Lung (tissue), 12 donors: ENCODE data around the gene MSANTD7. TPM values are rescaled to one million over a fixed set of nuclear protein-coding genes. Genes with fewer than 3 reads are reported as not detected.

ENCODE experiments used
- ATAC-seq: fragments of 200-7000 bp; cut with Tn5 transposase; one replicate; pipeline ENCODE4 v1.9.1; 2020; ENCODE audit warnings: moderate number of reproducible peaks; ENCODE audit not compliant: insufficient read depth, low FRiP score
- DNase-seq, 3 donors: peaks; one replicate each; pipeline ENCODE4 v3.0.0-alpha.2; 2013 to 2017
- H3K27ac ChIP-seq, 2 donors: one replicate each; pipeline ENCODE4 v1.5.1; 2013; ENCODE audit warnings: mild to moderate bottlenecking in 2 of 2, moderate library complexity in 2 of 2, control low read depth in 1 of 2, inconsistent platforms in 1 of 2, low read depth in 1 of 2, low read length in 1 of 2
- H3K27me3 ChIP-seq, 3 donors: one replicate each; pipeline ENCODE4 v1.5.1; 2013; ENCODE audit warnings: low read length in 2 of 3; ENCODE audit not compliant: control insufficient read depth in 3 of 3, insufficient read depth in 3 of 3
- H3K36me3 ChIP-seq, 4 donors: one replicate each; pipeline ENCODE4 v1.5.1; 2013; ENCODE audit warnings: low read length in 4 of 4, mild to moderate bottlenecking in 1 of 4, moderate library complexity in 1 of 4; ENCODE audit not compliant: control insufficient read depth in 4 of 4, insufficient read depth in 4 of 4
- H3K4me1 ChIP-seq, 5 donors: one replicate each; pipeline ENCODE4 v1.5.1; 2013; ENCODE audit warnings: low read length in 5 of 5, mild to moderate bottlenecking in 2 of 5, moderate library complexity in 1 of 5; ENCODE audit not compliant: control insufficient read depth in 5 of 5, insufficient read depth in 5 of 5
- H3K4me3 ChIP-seq: one replicate; pipeline ENCODE4 v1.5.1; 2013; ENCODE audit warnings: mild to moderate bottlenecking, control low read depth, moderate library complexity
- H3K9ac ChIP-seq, 2 donors: one replicate each; pipeline ENCODE4 v1.5.1; 2013; ENCODE audit warnings: low read length in 2 of 2, control low read depth in 1 of 2; ENCODE audit not compliant: insufficient read depth in 1 of 2
- H3K9me3 ChIP-seq, 4 donors: one replicate each; pipeline ENCODE4 v1.5.1; 2013; ENCODE audit warnings: low read length in 3 of 4, mild to moderate bottlenecking in 1 of 4, moderate library complexity in 1 of 4; ENCODE audit not compliant: control insufficient read depth in 4 of 4, insufficient read depth in 3 of 4
- CTCF ChIP-seq: IDR thresholded peaks from 2 replicates; pipeline ENCODE4 v1.5.1; 2012; ENCODE audit warnings: mild to moderate bottlenecking; ENCODE audit errors: control extremely low read depth, extremely low read depth
- WGBS, 2 donors: extraction: QIAGEN DNeasy Blood & Tissue Kit; methylation state at CpG; one replicate each; pipeline ENCODE4 v1.1.7; 2013; 5-methylcytosine and 5-hydroxymethylcytosine counted together
- polyA plus RNA-seq, 2 donors: library from polyadenylated mRNA; stranded (reverse); fragments of 200-250 nt; gene quantifications; one replicate each; pipeline ENCODE4 v1.2.1, GENCODE V29; 2013
- total RNA-seq, 2 donors: library from RNA; depleted of rRNA in 1 of 2; stranded (reverse); fragments of >200 nt in 1 of 2; gene quantifications; one replicate each; pipeline ENCODE4 v1.2.1, GENCODE V29; 2014 to 2021
- donor health status: control.
- donor health status: control.
- donor health status: Bipolar disorder and iron deficiency.
- donor health status: healthy.
- donor health status: DM: yes; HTN: yes; CAD: no.

Gene MSANTD7
- total and polyA plus RNA-seq, 4 donors = 2.2 to 17.2 (median 7.1) TPM

GRCh38 chr10:14875941-14876340 is 37.8 kb downstream of the MSANTD7 start:
- H3K9ac ChIP-seq = no peak overlapping the region
- DNase-seq (no peak), ATAC-seq (no peak)
- whole genome bisulfite sequencing, 2 donors = 84 to 88% methylated on average over 12 of the region's 12 CpGs
- H3K9me3 ChIP-seq = no peaks in the 10 kb centered on the region
- no peak overlapping the region for H3K27ac ChIP-seq
- H3K4me3 ChIP-seq = no peak overlapping the region
- H3K27me3 ChIP-seq = no peaks in the 10 kb centered on the region
- peaks cover 0 to 27% (median 7%) of the 10 kb centered on the region in 5 donors for H3K4me1 ChIP-seq
- no peak for TF ChIP-seq CTCF
- H3K36me3 ChIP-seq = peaks cover 0 to 3% (median under 1%) of the 10 kb centered on the region in 4 donors

GRCh38 chr10:14876764-14877163 is 38.7 kb downstream of the MSANTD7 start:
- H3K27ac ChIP-seq = no peak overlapping the region

GRCh38 chr10:14878266-14879123 is 40.4 kb downstream of the MSANTD7 start, which contains the start of gene SUV39H2:
Gene SUV39H2, plus strand, starts transcription at chr10:14878866. Its CDS starts 23 bp downstream, at chr10:14878889.
- H3K27me3 ChIP-seq = no peaks in the 10 kb centered on the region
- peaks cover 0 to 28% (median 5%) of the 10 kb centered on the region in 5 donors for H3K4me1 ChIP-seq
- H3K36me3 ChIP-seq = no peaks in the 10 kb centered on the region
- H3K9ac ChIP-seq = peak within 1 kb of the TSS; percentile 52 to 84
- no peaks in the 10 kb centered on the region for H3K9me3 ChIP-seq
- WGBS, 2 donors = 0% methylated on average over 77 to 102 of the region's 102 CpGs
- peak within 1 kb of the TSS; percentile 90 to 99 for H3K27ac ChIP-seq
- H3K4me3 ChIP-seq = peak within 1 kb of the TSS; percentile 97
- peak; percentile 95 for ATAC-seq
- peak; percentile 8 for TF ChIP-seq CTCF
- peak; percentile 97 to 99 (median 98) for DNase-seq

More at GRCh38 chr10:14876764-14877163, 38.7 kb downstream of the MSANTD7 start:
- DNase-seq (peak in 1 of 3 donors; percentile 5), ATAC-seq (no peak)
- Histone ChIP-seq H3K4me1 (peaks cover 0 to 28% (median 7%) of the 10 kb centered on the region in 5 donors), H3K36me3 (peaks cover 0 to 2% (median under 1%) of the 10 kb centered on the region in 4 donors), H3K9ac (peak overlapping the region in 1 of 2 donors; percentile 84), H3K27me3 (no peaks in the 10 kb centered on the region), H3K4me3 (no peak overlapping the region), H3K9me3 (no peaks in the 10 kb centered on the region)
- 89 to 95% methylated on average over 9 of the region's 9 CpGs for WGBS, 2 donors
- TF ChIP-seq CTCF = no peak
